Fibroblast of skin of abdomen (primary cell): Measurements from ENCODE around the gene SVIP.

Experiments used
- DNase-seq: peaks from one replicate; pipeline ENCODE4 v3.0.0-alpha.2; 2013

Gene SVIP

GRCh38 chr11:22792497-22792896 lies 37.1 kb downstream of the SVIP start:
- DNase-seq, result peak; percentile 42

GRCh38 chr11:22787551-22788162 lies 41.9 kb downstream of the SVIP start:
- peak; percentile 49 for DNase-seq

GRCh38 chr11:22787055-22787454 lies 42.5 kb downstream of the SVIP start:
- DNase-seq, result no peak

- no peak for DNase-seq
Observed at GRCh38 chr11:22786475-22786874, 43.1 kb downstream of the SVIP start.

- DNase-seq, result peak; percentile 30
Observed at GRCh38 chr11:22785251-22785650, 44.4 kb downstream of the SVIP start.

GRCh38 chr11:22780952-22781593 lies 48.5 kb downstream of the SVIP start:
- no peak for DNase-seq

- DNase-seq, result no peak
Observed at GRCh38 chr11:22779850-22780249, 49.8 kb downstream of the SVIP start.

GRCh38 chr11:22778642-22779041 lies 51.0 kb downstream of the SVIP start:
- DNase-seq, result no peak

- no peak for DNase-seq
Observed at GRCh38 chr11:22775248-22775647, 54.4 kb downstream of the SVIP start.

GRCh38 chr11:22774716-22775115 lies 54.9 kb downstream of the SVIP start:
- no peak for DNase-seq

- DNase-seq, result no peak
Observed at GRCh38 chr11:22769081-22769480, 60.5 kb downstream of the SVIP start.
